GM23338 (cell line): ENCODE data around the gene RBFOX1.

Experiments used
- EZH2 ChIP-seq: fragments of 200-600 bp; sonication (generic); IDR thresholded peaks from one replicate; pipeline ENCODE4 v1.8.0; 2017; ENCODE audit warnings: antibody characterized with exemption, mild to moderate bottlenecking, low read depth; ENCODE audit not compliant: unreplicated experiment
- TF ChIP-seq, protein P1 (sequence below), 2 experiments: fragments of 200-600 bp in 1 of 2; sonication (generic) in 1 of 2; conservative IDR thresholded peaks; 2 replicates each; pipeline versions ENCODE4 v1.5.1 to v1.6.1; 2016 to 2017; ENCODE audit warnings: antibody characterized with exemption in 2 of 2, low read depth in 2 of 2, mild to moderate bottlenecking in 2 of 2, moderate library complexity in 1 of 2

DNA sequence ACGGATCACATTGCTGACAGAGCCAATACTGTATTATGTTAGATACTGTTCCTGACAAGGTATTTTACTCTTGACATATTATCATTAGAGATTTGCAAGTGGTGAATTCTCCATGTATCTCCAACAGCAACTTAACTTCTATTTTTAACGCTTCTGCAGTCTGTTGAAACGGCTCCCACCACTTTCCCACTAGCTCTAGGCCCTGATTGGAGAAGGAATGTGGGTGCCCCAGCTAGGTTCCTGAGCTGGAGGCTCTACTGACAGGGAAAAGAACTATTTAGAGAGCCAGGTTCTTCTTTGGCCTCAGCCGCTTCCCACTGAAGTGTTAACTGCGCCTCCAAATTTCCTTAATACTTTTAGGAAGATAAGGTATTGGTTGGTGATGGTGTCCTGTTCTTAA is 191.8 kb downstream of the RBFOX1 start:
- TF ChIP-seq, protein P1, sequence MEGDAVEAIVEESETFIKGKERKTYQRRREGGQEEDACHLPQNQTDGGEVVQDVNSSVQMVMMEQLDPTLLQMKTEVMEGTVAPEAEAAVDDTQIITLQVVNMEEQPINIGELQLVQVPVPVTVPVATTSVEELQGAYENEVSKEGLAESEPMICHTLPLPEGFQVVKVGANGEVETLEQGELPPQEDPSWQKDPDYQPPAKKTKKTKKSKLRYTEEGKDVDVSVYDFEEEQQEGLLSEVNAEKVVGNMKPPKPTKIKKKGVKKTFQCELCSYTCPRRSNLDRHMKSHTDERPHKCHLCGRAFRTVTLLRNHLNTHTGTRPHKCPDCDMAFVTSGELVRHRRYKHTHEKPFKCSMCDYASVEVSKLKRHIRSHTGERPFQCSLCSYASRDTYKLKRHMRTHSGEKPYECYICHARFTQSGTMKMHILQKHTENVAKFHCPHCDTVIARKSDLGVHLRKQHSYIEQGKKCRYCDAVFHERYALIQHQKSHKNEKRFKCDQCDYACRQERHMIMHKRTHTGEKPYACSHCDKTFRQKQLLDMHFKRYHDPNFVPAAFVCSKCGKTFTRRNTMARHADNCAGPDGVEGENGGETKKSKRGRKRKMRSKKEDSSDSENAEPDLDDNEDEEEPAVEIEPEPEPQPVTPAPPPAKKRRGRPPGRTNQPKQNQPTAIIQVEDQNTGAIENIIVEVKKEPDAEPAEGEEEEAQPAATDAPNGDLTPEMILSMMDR (conservative IDR thresholded peaks at IDR 0.05; ENCODE audit: low read depth in 2 of 2): no peak
- TF ChIP-seq EZH2: no peak
